NOMO-1 (cell line): Measurements from ENCODE around the gene WWOX.
A peak's percentile ranks its signal among the peaks of the same experiment; 100 is the strongest.

Experiments used
- DNase-seq, 2 experiments: peaks; one replicate each; lab custom pipeline; 2025; ENCODE audit not compliant: unreplicated experiment in 2 of 2; lab: John Stamatoyannopoulos, UW

WWOX gene

GRCh38 chr16:79164388-79164995 is 1065.0 kb downstream of the WWOX start:
- DNase-seq, result no peak

- no peak for DNase-seq
Observed at GRCh38 chr16:79165079-79165478, 1065.6 kb downstream of the WWOX start.

DNA sequence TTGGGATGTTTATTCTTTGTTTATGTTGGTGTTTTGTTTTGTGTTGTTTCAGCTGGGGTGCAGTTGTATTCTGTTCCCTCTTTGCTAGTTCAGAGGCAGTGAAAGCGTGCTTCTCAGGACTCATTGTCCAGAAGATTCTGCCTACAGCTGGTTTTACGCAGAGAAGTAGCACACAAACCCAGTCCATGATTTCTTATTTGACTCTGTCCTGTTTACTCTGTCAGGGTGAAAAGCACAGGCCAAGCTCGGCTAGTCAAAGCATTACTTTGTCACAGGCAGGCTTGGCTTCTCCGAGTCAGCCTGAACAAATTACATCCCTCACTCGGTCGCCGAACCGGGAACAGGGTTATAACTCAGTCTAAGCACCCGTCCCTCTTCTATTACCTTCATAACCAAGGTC is 1066.1 kb downstream of the WWOX start:
- DNase-seq, result no peak

DNA sequence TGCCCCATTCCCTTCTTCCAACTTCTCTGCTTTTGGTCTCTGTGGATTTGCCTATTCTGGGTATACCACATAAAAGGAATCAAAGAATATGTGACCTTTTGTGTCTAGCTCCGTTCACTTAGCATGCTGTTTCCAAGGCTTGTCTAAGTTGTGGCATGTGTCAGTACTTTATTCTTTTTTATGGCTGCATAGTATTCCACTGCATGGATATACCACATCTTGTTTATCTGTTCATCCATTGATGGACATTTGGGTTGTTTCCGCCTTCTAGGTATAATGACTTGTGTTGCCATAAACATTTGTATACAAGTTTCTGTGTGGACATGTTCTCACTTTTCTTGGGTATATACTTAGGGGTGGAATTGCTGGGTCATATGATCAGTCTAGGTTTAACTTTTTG is 1068.4 kb downstream of the WWOX start:
- no peak for DNase-seq

GRCh38 chr16:79168321-79168720 is 1068.9 kb downstream of the WWOX start:
- DNase-seq, result no peak

GRCh38 chr16:79169239-79169638 is 1069.8 kb downstream of the WWOX start:
- peak in 1 of 2 experiments; percentile 4 for DNase-seq

DNA sequence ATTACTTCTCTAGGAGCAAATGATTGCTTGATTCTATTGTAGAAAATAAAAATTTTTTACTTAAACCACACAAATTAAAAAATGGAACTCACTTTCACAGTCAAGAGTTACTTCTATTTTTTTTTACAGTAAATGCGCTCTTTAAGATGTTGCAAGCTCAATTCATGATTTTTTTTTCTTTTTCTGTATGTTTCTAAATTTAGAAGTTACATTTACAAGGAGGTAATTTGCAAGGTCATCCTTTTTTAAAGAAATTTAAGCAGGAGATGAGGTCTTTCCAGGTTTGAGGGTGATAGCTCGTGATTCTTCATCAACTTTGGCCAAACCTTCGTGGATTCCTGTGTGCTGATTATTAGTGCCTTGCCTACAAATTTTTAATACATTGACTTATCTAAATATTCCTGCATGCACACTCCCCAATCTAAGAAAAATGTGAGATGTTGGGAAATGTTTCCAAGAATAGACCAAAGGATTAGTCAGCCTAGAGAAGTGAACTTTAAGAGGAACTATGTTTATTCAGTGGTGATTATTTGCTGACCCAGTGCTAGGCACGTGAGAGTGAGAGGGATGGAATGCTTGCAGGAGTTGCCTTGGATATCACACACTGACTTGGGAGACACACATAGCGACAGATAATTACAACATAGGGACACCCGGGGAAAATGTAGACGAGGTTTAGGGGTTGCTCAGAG is 1071.2 kb downstream of the WWOX start:
- DNase-seq, result peak; percentile 54 to 67

DNA sequence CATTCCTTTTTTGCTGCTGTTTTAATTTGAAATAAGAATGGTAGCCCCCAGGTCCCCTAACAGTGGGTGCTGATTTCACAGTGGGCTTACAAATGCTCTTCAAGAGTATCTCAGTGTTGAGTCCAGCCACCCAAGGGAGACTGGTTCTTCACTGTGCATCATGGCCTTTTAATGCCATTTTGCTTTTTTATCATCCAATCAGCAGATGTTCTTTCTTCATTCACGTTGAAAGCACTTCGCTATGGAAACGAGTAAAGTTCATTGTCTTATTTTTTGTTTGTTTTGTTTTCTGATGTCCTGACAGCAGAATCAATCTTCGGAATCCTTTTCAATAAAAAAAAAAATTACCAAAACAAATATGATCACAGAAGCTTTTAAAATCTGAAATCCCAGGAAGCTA is 1072.0 kb downstream of the WWOX start:
- DNase-seq, result no peak

- no peak for DNase-seq
Observed at GRCh38 chr16:79171931-79172705, 1072.7 kb downstream of the WWOX start.

- no peak for DNase-seq
Observed at GRCh38 chr16:79172976-79173500, 1073.6 kb downstream of the WWOX start.

DNA sequence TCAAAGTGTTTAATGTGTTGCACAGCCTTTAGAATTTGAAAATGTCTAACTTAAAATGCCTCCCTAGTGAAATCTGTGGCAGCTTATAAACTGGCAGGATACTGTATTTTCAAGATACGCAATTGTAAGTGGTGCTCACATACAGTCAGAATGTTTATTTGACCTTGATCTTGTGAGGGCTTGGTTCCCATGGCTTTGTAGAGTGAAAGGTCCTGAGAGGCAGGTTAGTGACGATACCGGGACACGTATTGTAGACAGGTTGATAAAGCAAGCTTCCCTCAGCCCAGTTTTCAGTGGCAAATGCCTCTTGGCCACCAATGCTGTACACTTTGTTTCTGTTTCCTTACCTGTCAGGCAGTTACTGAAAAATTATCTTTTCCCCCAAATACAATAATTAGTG is 1074.5 kb downstream of the WWOX start:
- no peak for DNase-seq

GRCh38 chr16:79175286-79176057 is 1076.0 kb downstream of the WWOX start:
- DNase-seq, result no peak

- DNase-seq, result no peak
Observed at GRCh38 chr16:79177018-79177417, 1077.6 kb downstream of the WWOX start.

GRCh38 chr16:79181419-79181818 is 1082.0 kb downstream of the WWOX start:
- no peak for DNase-seq

GRCh38 chr16:79182616-79183015 is 1083.2 kb downstream of the WWOX start:
- no peak for DNase-seq

DNA sequence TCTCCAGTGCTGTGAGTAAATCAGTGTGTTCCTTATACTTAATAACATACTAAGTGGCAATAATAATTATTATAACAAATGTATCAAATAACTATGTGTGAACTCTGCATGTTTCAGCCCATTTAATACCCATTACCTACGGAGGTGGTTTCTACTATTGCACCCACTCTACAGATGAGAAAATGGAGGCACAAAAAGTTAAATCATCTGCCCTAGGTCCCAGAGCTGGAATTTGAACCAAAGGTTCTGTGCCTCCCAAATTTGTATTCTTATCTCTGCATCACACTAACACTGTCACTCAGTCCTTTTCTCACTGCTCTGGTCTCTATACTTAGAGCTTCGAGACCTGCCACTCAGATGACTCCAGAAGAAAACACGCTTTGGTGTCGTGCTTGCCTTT is 1084.1 kb downstream of the WWOX start:
- no peak for DNase-seq

GRCh38 chr16:79184464-79185030 is 1085.1 kb downstream of the WWOX start:
- no peak for DNase-seq

- no peak for DNase-seq
Observed at GRCh38 chr16:79185711-79186110, 1086.3 kb downstream of the WWOX start.

- no peak for DNase-seq
Observed at GRCh38 chr16:79186196-79186595, 1086.7 kb downstream of the WWOX start.

DNA sequence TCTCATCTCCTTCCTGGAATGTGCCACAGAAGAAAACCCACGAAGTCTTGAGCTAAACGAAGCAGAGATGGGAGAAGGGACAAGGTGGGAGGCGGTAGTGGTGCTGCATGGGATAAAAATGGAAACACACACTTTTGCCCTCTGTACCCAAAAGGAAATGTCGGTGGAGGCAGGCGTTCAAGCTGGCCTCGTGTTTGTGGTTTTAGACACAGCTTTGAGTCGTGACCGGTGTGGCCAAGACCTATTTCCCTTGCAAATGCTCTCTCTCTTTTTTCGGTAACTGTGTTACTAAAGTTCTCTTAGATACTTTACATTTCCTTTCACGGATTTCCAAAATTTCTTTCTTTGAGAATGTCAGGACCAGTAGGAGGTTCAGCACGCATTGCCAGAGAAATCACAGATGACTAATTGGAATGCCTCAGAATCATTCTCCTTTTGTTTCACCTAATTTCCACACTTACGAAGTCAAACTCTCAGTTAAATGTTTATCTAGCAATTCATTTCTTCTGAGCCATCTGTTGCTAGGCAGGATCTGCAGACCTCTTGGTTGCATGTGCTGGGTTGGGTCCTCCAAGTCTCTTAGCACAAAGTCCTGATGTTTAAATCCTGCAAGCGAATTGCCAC is 1088.8 kb downstream of the WWOX start:
- DNase-seq, result no peak
